Hematopoietic multipotent progenitor cell treated with erythropoietin and hydrocortisone succinate and interleukin-3 and kit ligand, for 15 days (in vitro differentiated cells): ENCODE measurements around the gene FGD5.

Experiments used
- DNase-seq: peaks from one replicate; pipeline ENCODE4 v3.0.0-alpha.2; 2015; ENCODE audit warnings: low spot score

FGD5 gene

DNA sequence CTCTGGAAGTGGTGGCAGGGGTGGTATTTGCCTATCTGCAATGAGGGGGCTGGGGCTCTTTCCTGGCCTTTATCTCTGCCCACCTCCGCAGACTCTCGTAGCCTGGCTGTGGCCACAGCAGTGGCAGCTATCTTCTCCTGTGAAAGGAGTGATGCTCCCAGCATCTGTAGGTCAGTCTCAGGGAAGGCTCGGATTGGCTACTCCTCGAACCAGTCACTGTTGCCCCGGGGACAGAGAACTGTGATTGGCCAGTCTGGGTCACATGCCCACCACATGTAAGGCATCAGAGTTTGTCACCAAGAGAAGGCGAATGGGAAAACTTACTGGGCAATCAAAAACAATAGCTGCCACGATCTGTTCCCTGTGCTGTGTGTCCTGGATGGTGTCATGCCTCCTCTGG lies 30.1 kb upstream of the FGD5 start:
- DNase-seq: no peak

DNA sequence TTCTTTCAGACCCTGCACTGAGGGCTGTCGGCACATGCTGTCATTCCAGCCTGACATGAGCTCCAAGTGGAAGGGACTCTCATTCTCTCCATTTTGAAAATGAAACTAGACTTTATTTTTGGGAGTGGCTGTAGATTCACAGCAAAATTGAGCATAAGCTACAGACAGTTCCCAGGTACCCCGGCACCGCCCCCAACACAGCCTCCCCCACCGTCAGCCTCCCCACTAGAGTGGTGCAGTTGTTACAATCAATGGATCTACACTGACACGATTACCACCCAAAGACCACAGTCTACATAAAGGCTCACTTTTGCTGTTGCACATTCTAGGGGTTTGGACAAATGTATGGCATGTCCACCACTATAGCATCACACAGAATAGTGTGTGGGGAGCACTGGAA lies 29.5 kb upstream of the FGD5 start:
- no peak for DNase-seq

DNA sequence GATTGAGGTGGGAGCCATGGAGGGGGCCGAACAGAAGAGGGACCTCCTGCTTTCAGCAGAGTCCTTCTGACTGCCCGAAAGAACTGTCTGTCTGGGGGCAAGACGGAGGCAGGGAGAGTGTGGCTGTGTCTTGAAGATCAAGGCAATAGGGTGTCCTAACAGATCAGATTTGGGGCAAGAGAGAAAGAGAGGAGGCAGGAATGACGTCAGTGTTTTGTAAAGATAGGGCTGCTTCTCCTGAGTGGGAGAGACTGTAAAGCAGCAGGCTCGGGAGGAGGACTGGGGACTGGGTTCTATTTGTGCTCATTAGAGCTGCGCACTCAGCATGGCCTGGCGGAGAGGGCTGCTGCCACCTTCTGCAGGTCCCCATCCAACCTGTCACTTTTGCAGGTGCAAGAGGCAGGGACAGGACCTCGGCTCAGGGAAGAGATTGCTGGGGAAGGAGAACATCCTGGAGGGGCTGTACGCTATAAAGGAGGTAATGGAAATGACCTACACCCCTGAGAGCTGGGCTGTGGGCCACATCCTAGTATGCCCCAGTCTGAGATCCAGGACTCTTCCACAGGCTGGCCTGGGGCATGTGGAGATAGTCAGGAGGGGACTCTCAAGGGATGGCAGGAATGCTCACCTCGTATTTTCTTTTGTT lies 29.0 kb upstream of the FGD5 start:
- DNase-seq: no peak

DNA sequence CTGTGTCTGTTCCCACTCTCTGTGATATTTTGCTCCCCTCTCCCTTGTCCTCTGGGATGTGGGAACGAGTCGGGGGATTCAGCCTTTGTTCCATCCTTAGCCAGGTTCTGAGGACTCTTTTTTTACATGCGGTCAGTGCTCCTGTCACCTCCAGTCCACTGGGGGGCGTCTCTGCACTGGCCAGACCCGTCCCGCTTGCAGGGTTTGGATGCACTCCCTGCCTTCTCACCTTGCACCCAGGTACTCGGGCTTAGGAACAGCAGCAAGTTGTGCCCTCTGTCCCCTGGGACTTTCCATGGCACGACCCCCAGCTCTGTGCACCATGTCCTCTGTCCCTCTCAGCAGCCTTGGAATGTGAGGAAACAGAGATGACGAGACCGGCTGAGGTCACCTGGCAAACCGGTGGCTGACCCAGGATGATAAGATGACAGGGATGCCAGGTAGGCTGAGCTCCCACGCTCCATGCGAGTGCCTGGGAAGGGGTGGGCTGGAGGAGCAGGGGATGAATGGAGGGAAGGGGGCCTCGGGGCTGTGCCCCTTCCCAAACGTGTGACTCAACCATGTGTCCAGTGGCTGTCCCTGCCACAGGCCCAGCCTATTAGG lies 27.3 kb upstream of the FGD5 start:
- DNase-seq: peak; percentile 6

DNA sequence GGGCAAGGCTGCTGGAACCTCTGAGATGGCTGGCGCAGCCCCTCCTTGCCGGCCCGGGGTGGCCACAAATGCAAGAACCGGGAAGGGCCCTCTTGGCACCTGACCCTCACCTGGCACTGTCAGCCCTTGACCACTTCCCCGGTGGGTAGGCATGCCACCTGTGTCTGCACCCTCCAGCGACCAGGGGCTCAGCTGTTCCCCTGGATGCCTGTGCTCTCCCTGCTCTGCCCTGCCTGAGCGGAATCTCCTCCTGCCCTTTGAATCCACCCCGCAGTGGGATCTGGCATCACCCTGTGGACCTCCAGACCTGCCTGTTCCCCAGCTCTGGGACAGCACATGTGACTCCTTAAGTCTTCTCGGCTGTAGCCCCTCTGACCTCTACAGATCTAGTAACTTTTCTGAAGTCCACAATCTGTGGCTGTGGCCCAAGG lies 26.1 kb upstream of the FGD5 start:
- DNase-seq: no peak

DNA sequence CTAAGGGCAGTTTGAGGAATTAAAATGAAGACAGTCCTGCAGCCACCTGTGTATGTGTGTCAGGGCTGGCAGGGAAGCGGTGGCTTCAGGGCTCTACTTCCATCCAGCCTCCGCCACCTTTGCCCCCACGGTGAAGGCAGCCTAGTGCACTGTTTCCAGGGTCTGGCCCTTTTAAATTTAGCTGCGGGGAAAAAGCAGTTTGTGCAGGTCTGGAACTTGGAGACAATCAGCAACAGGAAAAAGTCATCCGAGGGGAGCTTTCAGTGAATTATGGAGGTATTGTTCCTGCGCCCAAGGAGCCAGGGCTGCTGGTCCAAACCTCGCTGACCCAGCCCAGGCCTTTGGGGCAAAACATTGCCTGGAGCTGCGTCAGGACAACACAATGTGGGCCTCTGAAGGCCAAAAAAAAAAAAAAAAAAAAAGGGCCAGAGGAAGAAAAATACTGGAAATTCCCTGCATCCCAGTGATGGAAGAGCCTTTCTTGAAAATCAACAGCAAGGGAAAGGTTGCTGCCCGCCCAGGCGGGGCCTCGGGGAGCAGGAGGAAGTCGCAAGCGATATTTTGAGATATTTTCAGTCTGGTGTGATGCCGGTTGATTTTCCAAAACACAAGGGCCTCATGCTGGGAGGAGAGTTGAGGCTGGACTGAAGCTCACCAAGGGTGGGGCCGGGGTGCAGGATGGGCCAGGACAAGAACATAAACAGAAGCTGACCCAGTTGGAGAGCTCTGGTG lies 25.5 kb upstream of the FGD5 start:
- no peak for DNase-seq

DNA sequence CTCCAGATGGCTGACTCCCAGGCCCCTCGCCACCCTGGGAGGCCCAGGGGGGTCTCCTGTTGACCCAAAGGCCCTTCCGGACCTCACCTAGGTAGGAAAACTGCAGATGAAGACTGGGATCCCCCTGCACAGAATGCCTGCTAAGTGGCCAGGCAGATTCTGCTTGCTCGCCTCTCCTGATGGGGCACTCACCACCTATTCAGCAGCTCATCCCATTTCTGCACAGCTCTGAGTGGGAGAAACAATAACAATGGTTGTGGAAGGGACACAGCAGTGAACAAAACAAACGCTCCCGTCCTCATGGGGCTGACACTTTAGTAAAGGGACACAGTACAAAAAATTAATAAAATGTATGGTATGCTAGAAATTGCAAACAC lies 24.9 kb upstream of the FGD5 start:
- no peak for DNase-seq

DNA sequence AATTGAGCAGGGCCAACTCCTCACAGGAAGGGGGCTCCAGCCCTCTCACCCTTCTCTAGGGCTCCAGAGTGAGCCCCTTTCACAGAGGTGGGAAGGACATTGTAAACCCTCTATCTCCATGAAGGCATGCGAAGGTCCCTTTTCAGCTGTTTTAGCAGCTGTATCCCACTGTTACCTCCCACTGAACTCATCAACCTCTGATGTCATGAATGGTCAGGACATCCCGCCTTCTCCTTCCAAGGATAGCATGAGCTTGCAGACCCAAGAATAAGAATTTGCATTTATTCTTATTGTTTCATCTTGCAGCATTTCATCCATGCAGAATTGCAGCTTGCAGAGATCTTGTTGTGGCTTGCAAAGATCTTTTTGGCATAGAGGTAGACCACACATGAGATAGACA lies 24.3 kb upstream of the FGD5 start:
- DNase-seq: no peak

DNA sequence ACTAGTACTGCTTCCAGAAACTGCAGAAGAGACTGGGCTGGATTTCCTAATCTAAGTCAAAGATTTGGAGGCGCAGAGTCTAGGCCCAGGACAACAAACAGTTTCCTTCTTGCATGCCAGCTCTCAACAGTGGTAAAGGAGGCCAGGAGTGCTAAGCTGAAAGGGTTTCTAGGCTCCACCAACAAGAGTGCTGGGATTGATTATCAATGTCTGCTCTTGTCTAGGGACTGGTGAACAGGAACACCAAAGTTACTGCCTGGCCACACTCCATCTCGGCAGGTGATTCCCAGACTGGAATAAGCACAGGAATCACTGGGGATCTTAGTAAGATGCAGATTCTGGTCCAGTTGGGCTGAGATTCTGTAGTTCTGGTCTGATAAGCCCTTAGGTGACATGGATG lies 22.8 kb upstream of the FGD5 start:
- no peak for DNase-seq

DNA sequence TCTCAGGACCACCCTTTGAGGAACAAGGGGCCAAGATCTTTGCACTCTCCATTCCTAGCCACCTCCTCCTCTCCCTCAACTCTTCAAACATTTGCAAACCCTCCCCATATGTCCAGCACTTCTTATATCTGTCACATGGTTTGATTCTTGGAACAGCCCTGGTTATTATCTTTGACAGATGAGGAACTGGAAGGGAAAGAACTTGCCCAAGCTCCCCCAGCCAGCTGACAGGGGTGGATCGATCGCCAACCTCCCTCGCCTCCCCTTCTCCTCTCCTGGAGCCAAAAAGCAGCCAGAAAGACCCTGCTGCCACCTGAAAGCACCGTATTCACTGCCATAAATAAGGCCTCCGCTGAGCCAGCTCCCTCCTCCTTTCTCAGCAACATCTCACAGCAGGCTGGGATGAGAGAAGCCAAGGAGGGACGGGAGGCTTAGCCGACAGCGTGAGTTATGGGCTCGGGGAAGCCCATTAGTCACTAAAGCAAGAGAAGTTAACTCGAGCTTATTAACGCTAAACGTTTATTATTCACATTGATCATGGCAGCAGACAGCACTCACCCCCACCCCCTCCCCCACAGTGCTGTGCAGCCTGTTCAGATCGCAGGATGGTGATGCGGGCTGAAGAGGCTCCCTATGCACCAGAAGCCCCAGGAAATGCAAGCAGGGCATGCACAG lies 22.2 kb upstream of the FGD5 start:
- no peak for DNase-seq

DNA sequence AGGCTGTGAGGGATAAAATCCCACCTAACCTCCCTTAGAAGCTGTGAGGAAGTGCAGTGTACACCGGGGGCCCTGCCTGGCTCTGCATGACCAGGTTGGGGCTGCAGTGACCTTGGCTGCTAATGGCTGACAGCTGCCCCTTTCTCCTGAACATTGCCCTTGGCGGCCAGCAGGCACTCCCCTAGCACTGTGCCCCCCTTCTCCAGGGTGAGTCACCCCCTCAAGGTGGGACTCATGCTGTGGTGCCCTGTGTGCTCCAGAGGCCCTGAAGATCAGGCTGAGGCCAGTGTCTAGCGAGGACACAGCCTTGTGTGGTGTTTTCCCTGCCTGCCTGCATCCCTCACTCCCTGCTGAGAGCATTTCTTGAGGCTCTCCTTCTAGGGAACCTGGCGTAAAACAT lies 21.0 kb upstream of the FGD5 start:
- no peak for DNase-seq

DNA sequence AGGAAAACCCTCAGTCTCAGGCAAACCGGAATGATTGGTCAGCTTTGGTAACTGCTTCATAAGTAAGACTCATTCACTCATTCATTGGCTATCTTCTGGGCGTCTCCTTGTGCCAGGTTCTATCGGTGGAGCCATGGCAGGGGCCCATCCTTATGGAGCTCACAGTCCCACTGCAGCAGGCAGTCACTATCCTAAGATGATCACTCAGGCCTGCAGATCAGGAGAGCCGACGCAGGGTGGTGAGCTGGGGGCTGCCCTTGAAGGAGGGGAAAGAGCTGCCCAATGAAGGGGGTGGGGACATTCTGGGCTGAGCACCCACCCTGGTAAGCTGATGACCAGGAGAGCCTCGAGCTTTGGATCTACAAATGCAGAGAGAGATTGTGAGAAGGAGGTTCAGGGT lies 20.5 kb upstream of the FGD5 start:
- DNase-seq: no peak

DNA sequence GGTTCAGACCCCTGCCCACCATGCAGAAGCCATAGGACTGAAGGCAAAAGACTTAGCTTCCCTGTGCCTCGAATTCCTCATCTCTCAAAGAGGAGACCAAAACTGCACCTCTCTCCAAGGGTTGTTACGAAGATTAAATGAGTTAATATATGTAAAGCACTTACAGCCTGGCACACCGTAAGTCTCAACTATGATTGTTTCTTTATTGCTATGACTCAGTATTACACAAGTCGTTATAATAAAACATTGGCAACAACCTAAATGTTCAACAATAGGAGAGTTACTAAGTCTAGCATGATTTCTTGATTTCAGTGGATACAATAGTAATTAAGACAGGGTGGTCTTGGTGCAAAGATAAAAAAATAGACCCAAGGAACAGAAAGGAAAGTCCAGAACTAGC lies 19.6 kb upstream of the FGD5 start:
- no peak for DNase-seq

DNA sequence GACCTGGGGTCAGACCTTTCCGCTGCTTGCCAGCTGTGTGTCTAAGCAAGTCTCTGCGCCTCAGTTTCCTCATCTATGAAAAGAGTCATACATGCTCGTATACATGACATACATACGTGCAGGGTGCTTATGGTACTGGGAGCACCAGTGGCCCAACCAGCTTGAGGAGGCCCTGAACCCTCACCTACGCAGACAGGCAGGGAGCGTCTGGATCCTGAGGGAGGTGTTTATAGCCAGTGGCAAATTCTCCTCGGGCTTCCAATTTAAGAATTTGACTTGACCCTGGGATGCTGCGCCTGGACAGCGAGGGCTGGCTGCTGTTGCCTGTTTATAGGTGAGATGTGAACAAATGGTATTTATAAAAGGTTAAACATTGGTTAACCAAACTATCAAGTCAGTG lies 17.7 kb upstream of the FGD5 start:
- no peak for DNase-seq

DNA sequence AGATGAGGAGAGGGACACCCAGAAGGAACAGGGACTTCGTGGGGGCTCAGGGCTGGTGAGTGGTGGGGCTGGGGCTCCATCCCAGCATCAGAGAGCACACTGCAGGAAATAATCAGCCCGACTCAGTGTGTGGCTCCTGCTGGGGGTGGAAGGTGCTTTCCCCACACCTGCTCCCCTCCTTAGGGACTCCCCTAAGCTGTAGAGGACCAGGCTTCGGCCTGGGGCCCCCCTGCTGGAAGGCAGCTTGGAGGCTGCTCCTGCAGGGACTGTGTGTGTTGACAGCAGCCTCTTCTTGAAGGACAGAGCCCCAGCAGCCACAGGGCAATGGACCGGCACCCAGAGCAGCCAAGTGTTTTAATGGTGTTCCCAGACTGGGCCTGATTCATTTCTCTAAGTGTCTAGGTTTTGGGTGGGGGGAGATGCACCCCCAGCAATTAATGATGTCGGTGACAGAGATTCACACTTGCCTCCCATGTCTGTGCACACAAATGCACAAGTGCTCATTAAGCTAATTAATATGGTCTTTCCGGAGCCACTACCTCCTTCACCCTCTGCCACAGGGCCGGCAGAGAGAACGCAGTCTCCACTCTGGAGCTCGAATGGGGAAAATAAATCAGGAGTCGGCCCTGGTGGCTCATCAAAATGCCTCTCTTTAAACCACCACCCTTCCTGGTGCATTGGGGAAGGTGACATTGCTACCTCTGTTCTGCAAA lies 16.9 kb upstream of the FGD5 start:
- DNase-seq: no peak

DNA sequence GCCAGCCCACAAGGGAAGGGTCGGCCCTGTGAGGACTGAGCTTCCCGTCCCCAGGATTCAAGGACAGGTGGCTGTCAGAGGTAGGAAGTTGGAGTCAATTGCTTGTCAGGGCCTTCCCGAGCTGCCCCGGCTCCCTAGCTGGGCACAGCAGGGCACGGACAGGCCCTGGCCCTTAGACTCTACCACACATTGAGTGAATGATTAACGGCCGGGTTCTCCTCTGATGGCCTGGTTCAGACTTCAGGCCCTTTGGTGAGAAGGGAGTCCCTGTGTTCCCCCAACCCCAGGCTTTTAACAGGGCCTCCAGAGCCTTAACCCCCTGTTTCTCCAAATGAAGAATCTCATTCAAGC lies 16.4 kb upstream of the FGD5 start:
- DNase-seq: no peak

DNA sequence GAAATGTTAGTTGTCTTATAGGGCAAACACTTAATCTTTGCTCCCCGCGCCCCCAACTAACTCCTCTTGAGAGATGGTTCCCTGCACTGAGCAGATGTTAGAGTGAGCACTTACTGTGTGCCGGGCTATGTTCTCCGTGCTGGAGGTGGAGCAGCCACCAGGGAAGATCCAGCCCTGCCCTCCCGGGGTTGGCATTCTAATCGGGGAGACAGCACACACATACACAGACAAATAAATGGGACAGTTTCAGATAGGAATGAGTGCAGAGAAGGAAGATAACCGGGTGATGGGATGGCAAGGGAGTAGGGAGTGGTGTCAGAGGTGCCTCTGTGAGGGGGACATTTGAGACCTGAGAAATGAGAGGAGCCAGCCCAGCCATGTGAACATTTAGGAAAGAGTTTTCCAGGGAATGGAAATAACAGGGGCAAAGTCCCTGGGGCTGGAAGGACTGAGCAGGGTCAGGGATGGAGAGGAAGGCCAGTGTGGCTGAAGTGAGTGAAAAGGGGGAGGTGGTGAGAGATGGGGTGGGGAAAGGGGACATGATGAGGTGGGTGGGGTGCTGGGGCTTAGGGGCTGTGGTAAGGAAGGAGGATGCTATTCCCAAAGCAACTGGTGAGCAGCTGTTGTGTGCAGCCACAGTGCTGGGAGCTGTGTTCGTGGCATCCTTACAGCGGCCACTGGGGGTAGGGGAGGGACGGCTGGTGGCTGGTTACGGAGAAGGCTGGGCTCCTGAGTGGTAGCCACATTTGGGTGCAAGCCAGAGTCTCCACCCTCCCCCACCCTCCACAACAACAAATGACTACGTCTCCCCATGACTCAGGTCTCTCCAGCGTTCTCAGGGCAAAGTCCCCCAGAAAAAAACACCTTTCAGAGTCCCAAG lies 15.4 kb upstream of the FGD5 start:
- DNase-seq: no peak

DNA sequence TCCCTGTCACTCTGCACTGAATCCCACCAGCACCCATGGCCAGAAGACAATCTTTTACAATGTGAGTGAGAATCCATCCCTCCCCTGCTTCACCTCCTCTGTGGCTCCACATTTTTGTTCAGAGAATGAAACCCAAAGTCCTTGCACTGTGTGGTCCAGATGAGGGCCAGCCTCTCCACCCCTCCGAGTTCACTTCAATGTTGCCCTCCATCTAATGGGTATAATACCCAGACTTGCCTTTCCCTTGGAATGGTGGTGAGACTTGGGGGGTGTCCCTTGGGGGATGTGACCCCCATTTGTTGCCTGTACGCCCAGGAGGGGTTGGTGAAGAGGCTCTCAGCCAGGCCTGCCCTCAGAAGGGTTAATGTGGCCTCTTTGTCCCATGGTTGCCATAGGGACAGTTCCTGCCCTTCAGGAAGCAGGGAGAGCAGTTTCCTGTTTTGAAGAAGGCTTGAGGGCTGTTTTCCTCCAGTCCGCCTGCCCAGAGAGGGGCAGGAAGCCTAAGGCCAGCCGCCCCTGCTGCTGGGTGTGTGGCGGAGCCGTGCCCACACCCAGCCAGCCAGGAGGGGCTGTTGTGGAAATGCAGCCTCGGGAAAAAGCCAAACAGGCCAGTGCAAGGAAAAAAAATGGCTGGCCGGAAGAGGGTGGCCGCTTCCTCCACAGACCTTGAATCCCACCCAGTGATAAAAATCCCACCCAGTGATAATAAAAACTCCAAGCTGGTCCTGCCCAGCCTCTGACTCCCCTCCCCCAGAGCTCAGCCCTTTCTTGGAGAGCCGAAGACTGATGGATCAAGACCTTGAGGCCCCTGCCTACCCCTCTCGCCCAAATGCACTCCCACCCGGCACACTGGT lies 14.6 kb upstream of the FGD5 start:
- no peak for DNase-seq

DNA sequence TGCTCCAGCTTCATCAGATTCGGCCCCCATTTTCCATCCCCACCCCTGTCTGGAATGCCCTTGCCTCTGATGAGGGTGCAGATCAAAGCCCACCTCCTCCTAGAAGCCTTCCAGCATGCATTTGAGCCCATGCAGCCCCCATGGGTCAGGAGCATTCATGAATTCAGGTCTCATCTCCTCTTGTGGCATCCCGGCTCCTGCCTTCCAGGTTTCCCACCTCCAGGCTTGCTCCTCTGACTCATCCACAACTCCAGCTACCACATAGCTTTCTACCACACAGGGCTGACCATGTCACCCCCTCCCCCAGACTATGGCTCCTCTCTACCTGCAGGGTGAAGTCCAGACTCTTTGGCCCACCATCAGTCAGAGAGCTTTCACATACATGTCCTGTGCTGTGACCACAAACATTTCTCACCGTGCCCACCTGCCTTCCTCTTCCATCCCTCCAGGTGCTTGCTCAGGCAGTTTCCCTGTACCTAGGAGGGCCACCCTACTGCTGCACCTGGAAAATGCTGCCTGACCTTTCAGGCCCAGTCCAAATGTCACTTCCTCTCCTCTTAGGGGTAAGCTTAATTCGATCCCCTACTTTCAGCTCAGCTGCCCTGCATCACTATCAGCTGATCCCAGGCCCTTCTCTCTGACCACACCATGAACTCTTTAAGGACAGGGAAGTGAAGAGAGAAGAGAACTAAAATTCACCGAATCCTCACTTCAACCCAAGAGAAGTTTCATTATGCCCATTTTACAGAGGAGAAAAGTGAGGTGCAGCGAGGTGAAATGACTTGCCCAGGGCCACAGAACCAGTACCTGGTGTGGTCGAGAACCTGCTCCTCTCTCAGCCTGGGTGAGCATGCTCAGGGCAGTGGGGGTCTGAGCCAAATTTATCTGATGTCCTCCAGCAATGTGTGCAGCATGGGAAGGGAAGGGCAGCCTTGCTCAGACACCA lies 13.7 kb upstream of the FGD5 start:
- no peak for DNase-seq
